IMR-90 (cell line): ENCODE results near the gene WDTC1. TPM values are rescaled to one million over a fixed set of nuclear protein-coding genes. Genes with fewer than 3 reads are reported as not detected.

Experiments
- ATAC-seq: fragments of 200-7000 bp; cut with Tn5 transposase; 2 replicates; pipeline ENCODE4 v1.9.1; 2020; ENCODE audit warnings: low read depth, mild to moderate bottlenecking, moderate library complexity
- BruUV-seq: library from RNA; stranded (reverse); fragments of 400-500 nt; replicated peaks from 2 replicates; lab custom pipeline; 2021; lab: Mats Ljungman, UMichigan
- CTCF ChIA-PET: fragments of 300-600 bp; formaldehyde crosslinking; extraction: SDS; loops from one replicate; lab custom pipeline; 2021; ENCODE audit warnings: antibody characterized with exemption; lab: Yijun Ruan, JAX
- POLR2A ChIA-PET: fragments of 300-600 bp; sonication (Branson Sonifier 250); formaldehyde crosslinking; loops from one replicate; lab custom pipeline; 2022; ENCODE audit warnings: antibody characterized with exemption; ENCODE audit not compliant: unreplicated experiment; lab: Charles Lee
- DNase-seq: peaks from one replicate; pipeline ENCODE4 v3.0.0; 2013
- H2AFZ ChIP-seq: replicated peaks from 2 replicates; pipeline ENCODE3; 2013; ENCODE audit warnings: low read length, mild to moderate bottlenecking; ENCODE audit not compliant: poor library complexity
- H2AK5ac ChIP-seq: 2 replicates; pipeline ENCODE4 v1.6.1; 2013; ENCODE audit warnings: low read depth, low read length, inconsistent platforms
- H2AK9ac ChIP-seq: replicated peaks from 2 replicates; pipeline ENCODE3; 2013; ENCODE audit warnings: mild to moderate bottlenecking, low read depth, low read length, moderate library complexity; ENCODE audit not compliant: poor library complexity
- H2BK120ac ChIP-seq: 2 replicates; pipeline ENCODE4 v1.6.1; 2013; ENCODE audit warnings: low read depth, low read length, inconsistent platforms
- H2BK15ac ChIP-seq: 3 replicates; pipeline ENCODE4 v1.6.1; 2013; ENCODE audit warnings: low read depth, low read length, inconsistent platforms
- H2BK20ac ChIP-seq: 2 replicates; pipeline ENCODE4 v1.6.1; 2013; ENCODE audit warnings: low read depth, mild to moderate bottlenecking, inconsistent platforms, low read length, moderate library complexity
- H2BK5ac ChIP-seq: 2 replicates; pipeline ENCODE4 v1.6.1; 2013; ENCODE audit warnings: mild to moderate bottlenecking, low read depth, low read length, inconsistent platforms; ENCODE audit not compliant: poor library complexity, severe bottlenecking
- H3K14ac ChIP-seq: replicated peaks from 2 replicates; pipeline ENCODE4 v1.6.1; 2013; ENCODE audit warnings: low read depth, low read length, inconsistent platforms
- H3K18ac ChIP-seq: 2 replicates; pipeline ENCODE4 v1.6.1; 2013; ENCODE audit warnings: low read depth, low read length, control low read depth
- H3K23ac ChIP-seq: 2 replicates; pipeline ENCODE4 v1.6.1; 2013; ENCODE audit warnings: low read depth, low read length, inconsistent platforms
- H3K27ac ChIP-seq: 2 replicates; pipeline ENCODE4 v1.5.1; 2013; ENCODE audit warnings: mild to moderate bottlenecking, control low read depth, low read length; ENCODE audit not compliant: insufficient read depth
- H3K27me3 ChIP-seq: 2 replicates; pipeline ENCODE4 v1.6.1; 2013; ENCODE audit warnings: low read length; ENCODE audit not compliant: control insufficient read depth, insufficient read depth
- H3K36me3 ChIP-seq: 2 replicates; pipeline ENCODE4 v1.6.1; 2013; ENCODE audit warnings: low read length, mixed read lengths; ENCODE audit not compliant: control insufficient read depth, insufficient read depth
- H3K4ac ChIP-seq: 2 replicates; pipeline ENCODE4 v1.6.1; 2013; ENCODE audit warnings: low read depth, low read length, inconsistent platforms
- H3K4me1 ChIP-seq: 2 replicates; pipeline ENCODE4 v1.6.1; 2013; ENCODE audit warnings: low read length, mixed read lengths; ENCODE audit not compliant: control insufficient read depth, insufficient read depth
- H3K4me2 ChIP-seq: 2 replicates; pipeline ENCODE4 v1.6.1; 2013; ENCODE audit warnings: low read depth, mild to moderate bottlenecking, control low read depth, low read length, moderate library complexity
- H3K4me3 ChIP-seq: 2 replicates; pipeline ENCODE4 v1.5.1; 2013; ENCODE audit warnings: low read depth, mild to moderate bottlenecking, control low read depth, low read length, moderate library complexity; ENCODE audit not compliant: insufficient read depth
- H3K56ac ChIP-seq: 2 replicates; pipeline ENCODE4 v1.6.1; 2013; ENCODE audit warnings: low read length, inconsistent platforms; ENCODE audit not compliant: insufficient read depth; ENCODE audit errors: extremely low read depth
- H3K79me1 ChIP-seq, 2 experiments: 2 replicates each; pipeline ENCODE4 v1.6.1; 2013; ENCODE audit warnings: low read length in 2 of 2, inconsistent platforms in 1 of 2, low read depth in 1 of 2
- H3K9ac ChIP-seq: 2 replicates; pipeline ENCODE4 v1.6.1; 2013; ENCODE audit warnings: low read depth, low read length, control low read depth
- H3K9me1 ChIP-seq: 2 replicates; pipeline ENCODE4 v1.6.1; 2013; ENCODE audit warnings: low read length, inconsistent platforms; ENCODE audit not compliant: insufficient read depth
- H3K9me3 ChIP-seq: 2 replicates; pipeline ENCODE4 v1.6.1; 2013; ENCODE audit warnings: low read length; ENCODE audit not compliant: control insufficient read depth, insufficient read depth
- H4K20me1 ChIP-seq: 2 replicates; pipeline ENCODE4 v1.6.1; 2013; ENCODE audit warnings: low read length, inconsistent platforms; ENCODE audit not compliant: insufficient read depth
- H4K5ac ChIP-seq: 2 replicates; pipeline ENCODE4 v1.6.1; 2013; ENCODE audit warnings: mild to moderate bottlenecking, low read depth, low read length, control low read depth
- H4K8ac ChIP-seq, 2 experiments: 2 replicates each; pipeline ENCODE4 v1.6.1; 2013; ENCODE audit warnings: low read depth in 2 of 2, low read length in 2 of 2, control low read depth in 1 of 2, inconsistent platforms in 1 of 2
- H4K91ac ChIP-seq: 2 replicates; pipeline ENCODE4 v1.6.1; 2013; ENCODE audit warnings: low read depth, low read length, inconsistent platforms; ENCODE audit not compliant: insufficient read depth
- MAZ ChIP-seq: IDR thresholded peaks from 2 replicates; pipeline ENCODE4 v1.6.1; 2012; ENCODE audit warnings: low read depth, mild to moderate bottlenecking, low read length, improper control_type of control experiment, moderate library complexity, borderline replicate concordance
- NFE2L2 ChIP-seq: fragments of 150-350 bp; IDR thresholded peaks from 2 replicates; pipeline ENCODE4 v1.6.1; 2016; ENCODE audit warnings: low read depth, mild to moderate bottlenecking, low read length
- RAD21 ChIP-seq: IDR thresholded peaks from 2 replicates; pipeline ENCODE4 v1.6.1; 2012; ENCODE audit warnings: low read length, improper control_type of control experiment
- SMC3 ChIP-seq: fragments of 150-350 bp; IDR thresholded peaks from 2 replicates; pipeline ENCODE4 v1.6.1; 2016; ENCODE audit warnings: low read depth, mild to moderate bottlenecking, antibody characterized with exemption, low read length, moderate library complexity
- WGBS, 2 experiments: methylation state at CpG; one replicate each; pipeline versions ENCODE4 v1.1.5 to v1.1.7; 2013; ENCODE audit warnings: missing lambda C conversion rate in 2 of 2; ENCODE audit not compliant: insufficient read length in 1 of 2; ENCODE audit errors: extremely low coverage in 2 of 2; 5-methylcytosine and 5-hydroxymethylcytosine counted together
- dilution Hi-C: fragments of 300-500 bp; cut with HindIII; formaldehyde crosslinking; loops from one replicate; pipeline ENCODE4 v1.14.3; 2018; ENCODE audit warnings: low sequenced_read_pairs; ENCODE audit not compliant: unreplicated experiment
- in situ Hi-C: fragments of 300-500 bp; cut with MboI; formaldehyde crosslinking; loops from 3 replicates; pipeline ENCODE4 v1.14.3; 2019; ENCODE audit warnings: low sequenced_read_pairs, inconsistent platforms, mixed read lengths
- intact Hi-C: fragments of 100-400 bp; cut with micrococcal nuclease; formaldehyde crosslinking; loops from 2 replicates; pipeline ENCODE4 v1.10.0; 2022
- polyA plus RNA-seq, 3 experiments: library from polyadenylated mRNA; depleted of rRNA; stranded (reverse); fragments of >200 nt; gene quantifications; 2 replicates each; pipeline ENCODE4 v1.2.3, GENCODE V29; 2012; ENCODE audit warnings: low replicate concordance in 1 of 3
- total RNA-seq: library from RNA; depleted of rRNA; stranded (reverse); fragments of >200 nt; gene quantifications from 2 replicates; pipeline ENCODE4 v1.2.3, GENCODE V29; 2012
- TF ChIP-seq, protein P1 (sequence below): fragments of 150-350 bp; IDR thresholded peaks from 2 replicates; pipeline ENCODE4 v1.6.1; 2017; ENCODE audit warnings: mild to moderate bottlenecking, antibody characterized with exemption, low read length, low read depth
- TF ChIP-seq, protein P2 (sequence below): conservative IDR thresholded peaks from 2 replicates; pipeline ENCODE4 v1.5.1; 2012; ENCODE audit warnings: mild to moderate bottlenecking, low read depth, low read length, improper control_type of control experiment

The WDTC1 gene
- total and polyA plus RNA-seq, 2 of the 4 experiments (the other 2 are of a cell fraction): 9.9 to 15.2 TPM

DNA sequence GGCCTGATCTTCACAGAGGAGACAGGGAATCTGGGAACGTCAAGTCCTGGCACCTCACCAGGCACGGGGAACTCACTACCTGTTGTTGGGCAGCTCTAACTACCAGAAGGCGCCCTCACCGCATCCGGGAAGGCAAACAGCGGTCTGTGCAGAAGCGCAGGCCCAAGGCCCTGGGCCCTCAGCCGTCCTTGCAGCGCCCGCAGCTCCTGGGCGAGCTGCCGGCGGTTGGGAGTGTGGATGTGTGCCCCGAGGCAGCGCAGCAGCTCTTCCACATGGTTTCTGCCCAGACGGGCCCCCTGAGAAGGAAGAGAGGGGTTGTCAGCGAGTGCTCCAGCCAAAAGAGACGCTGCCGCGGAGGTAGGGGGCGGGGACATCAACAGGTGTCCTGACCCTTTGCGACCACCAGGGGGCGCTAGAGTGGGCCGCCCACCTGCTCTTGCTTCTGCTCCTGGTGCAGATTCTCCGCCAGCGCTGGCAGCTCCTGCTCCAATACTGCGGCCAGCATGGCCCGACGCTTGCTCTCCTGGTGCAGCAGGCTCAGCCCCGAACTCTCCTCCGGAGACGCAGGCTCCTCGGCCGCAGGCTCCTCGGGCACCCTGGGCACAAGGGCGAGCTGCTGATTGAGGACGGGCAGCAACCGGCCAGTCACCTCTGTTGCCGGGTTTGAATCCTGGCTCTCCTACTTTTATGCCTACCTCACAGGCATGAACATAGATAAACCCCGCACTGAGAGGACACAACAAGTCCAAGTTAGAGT is 123.0 kb downstream of the WDTC1 start:
- H3K56ac ChIP-seq: no peak overlapping the region
- H3K14ac ChIP-seq: no peak overlapping the region
- H3K36me3 ChIP-seq: peaks cover 42% of the 10 kb centered on the region
- dilution Hi-C loops: no loop called here
- H3K23ac ChIP-seq: no peak overlapping the region
- H3K27me3 ChIP-seq: no peaks in the 10 kb centered on the region
- H4K91ac ChIP-seq: no peak overlapping the region
- no peak overlapping the region for H3K4me3 ChIP-seq
- H3K79me1 ChIP-seq: no peaks in the 10 kb centered on the region
- ChIA-PET POLR2A (no interaction called here), CTCF (interaction anchor here (0.5 to 1.6 kb wide), 6 partner anchors 30 to 769 kb away, joined by 3 to 7 read pairs (median 4); no protein-coding TSS in a partner anchor)
- no peak overlapping the region for H2BK20ac ChIP-seq
- no peaks in the 10 kb centered on the region for H3K9me1 ChIP-seq
- H4K5ac ChIP-seq: no peak overlapping the region
- peak overlapping the region; percentile 87 for H2AFZ ChIP-seq
- H2BK15ac ChIP-seq: no peak overlapping the region
- no peak overlapping the region for H3K4ac ChIP-seq
- no TSS peak for BruUV-seq
- no peak overlapping the region for H2BK5ac ChIP-seq
- H3K18ac ChIP-seq: no peak overlapping the region
- ATAC-seq (peak; percentile 95), DNase-seq (peak; percentile 32)
- H2AK5ac ChIP-seq: no peak overlapping the region
- H3K4me2 ChIP-seq: no peak overlapping the region
- H2AK9ac ChIP-seq: peak overlapping the region; percentile 55
- no peak overlapping the region for H3K27ac ChIP-seq
- TF ChIP-seq, protein P1, sequence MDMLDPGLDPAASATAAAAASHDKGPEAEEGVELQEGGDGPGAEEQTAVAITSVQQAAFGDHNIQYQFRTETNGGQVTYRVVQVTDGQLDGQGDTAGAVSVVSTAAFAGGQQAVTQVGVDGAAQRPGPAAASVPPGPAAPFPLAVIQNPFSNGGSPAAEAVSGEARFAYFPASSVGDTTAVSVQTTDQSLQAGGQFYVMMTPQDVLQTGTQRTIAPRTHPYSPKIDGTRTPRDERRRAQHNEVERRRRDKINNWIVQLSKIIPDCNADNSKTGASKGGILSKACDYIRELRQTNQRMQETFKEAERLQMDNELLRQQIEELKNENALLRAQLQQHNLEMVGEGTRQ: no peak
- TF ChIP-seq RAD21: peak; percentile 65
- peak; percentile 14; the same call in 1 of the 2 replicates for TF ChIP-seq MAZ
- TF ChIP-seq, protein P2, sequence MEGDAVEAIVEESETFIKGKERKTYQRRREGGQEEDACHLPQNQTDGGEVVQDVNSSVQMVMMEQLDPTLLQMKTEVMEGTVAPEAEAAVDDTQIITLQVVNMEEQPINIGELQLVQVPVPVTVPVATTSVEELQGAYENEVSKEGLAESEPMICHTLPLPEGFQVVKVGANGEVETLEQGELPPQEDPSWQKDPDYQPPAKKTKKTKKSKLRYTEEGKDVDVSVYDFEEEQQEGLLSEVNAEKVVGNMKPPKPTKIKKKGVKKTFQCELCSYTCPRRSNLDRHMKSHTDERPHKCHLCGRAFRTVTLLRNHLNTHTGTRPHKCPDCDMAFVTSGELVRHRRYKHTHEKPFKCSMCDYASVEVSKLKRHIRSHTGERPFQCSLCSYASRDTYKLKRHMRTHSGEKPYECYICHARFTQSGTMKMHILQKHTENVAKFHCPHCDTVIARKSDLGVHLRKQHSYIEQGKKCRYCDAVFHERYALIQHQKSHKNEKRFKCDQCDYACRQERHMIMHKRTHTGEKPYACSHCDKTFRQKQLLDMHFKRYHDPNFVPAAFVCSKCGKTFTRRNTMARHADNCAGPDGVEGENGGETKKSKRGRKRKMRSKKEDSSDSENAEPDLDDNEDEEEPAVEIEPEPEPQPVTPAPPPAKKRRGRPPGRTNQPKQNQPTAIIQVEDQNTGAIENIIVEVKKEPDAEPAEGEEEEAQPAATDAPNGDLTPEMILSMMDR: peak; percentile 86
- no peak for TF ChIP-seq NFE2L2
- peak; percentile 81 for TF ChIP-seq SMC3
- intact Hi-C loops: loop anchor here (1.0 kb wide), 1 partner anchor 38 kb away; no protein-coding TSS in a partner anchor
- no peaks in the 10 kb centered on the region for H3K9me3 ChIP-seq
- H4K8ac ChIP-seq: no peak overlapping the region
- H3K4me1 ChIP-seq: no peaks in the 10 kb centered on the region
- H4K20me1 ChIP-seq: no peaks in the 10 kb centered on the region
- no peak overlapping the region for H3K9ac ChIP-seq
- no peak overlapping the region for H2BK120ac ChIP-seq
- in situ Hi-C loops: no loop called here
- 52% methylated on average over 30 of the region's 40 CpGs; no CpG with 5 or more reads in 1 of the 2 experiments for WGBS, 2 experiments
